RPMI8226 (cell line): ENCODE data around the gene COL1A1.

Experiments used
- DNase-seq: peaks from one replicate; pipeline ENCODE4 v3.0.0-alpha.2; 2015

Gene COL1A1

GRCh38 chr17:50139185-50139783 lies 62.1 kb downstream of the COL1A1 start:
- no peak for DNase-seq

DNA sequence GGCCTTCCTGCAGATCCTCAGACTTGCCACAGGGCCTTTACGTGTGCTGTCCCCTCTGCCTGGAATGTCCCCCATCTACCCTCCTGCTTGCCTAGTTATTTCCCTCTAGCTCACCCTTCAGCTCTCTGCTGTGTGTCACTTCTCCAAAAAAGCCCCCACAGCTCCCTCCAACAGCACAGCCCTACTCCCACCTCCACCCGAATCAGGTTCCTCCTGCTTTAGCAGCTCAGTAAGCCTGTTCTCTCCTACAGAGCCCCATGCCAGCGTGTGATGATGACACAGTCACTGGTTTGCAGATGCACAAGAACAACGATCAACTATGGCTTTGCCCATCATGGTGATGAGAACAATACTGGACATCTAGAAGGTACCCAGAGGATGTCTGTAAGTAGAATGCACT lies 64.4 kb downstream of the COL1A1 start:
- DNase-seq: no peak

- no peak for DNase-seq
Measured at GRCh38 chr17:50136096-50136687, 65.2 kb downstream of the COL1A1 start.

DNA sequence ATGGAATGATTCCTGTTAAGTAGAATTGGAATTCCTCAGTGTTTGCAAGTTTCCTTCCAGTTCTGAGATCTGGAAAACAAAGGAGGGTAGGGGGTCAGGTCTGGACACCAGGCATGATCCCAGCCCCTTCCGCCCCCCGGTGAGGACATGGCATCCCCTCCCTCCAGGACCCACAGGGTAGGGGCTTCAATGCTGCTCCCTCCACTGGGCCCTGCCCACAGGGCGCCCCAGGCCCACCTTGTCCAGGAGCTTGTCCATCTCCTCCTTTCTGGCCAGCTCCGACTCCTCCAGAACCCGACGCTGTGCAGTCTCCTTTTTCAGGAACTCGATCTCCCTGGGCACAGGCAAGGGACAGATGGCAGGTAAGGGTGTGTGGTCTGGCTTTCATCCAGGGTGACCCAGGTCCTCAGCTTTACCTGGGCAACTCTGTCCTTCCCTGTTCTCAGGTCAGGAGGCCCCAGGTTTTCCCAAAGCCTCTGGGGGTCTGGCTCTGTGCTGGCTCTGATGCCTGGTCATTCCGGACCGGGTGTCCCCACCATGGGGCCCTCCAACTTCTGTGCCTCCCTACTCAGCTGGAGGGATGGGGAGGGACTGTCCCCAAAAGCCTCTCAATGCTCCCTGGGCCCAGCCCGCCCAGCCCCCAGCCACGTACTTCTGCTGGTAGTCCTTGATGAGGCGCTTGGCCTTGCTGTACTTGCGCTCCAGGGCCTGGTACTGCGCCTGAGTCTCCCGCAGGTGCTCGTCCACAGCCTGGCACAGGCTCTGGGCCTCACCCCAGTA lies 65.9 kb downstream of the COL1A1 start:
- no peak for DNase-seq

GRCh38 chr17:50134206-50135110 lies 67.0 kb downstream of the COL1A1 start:
- DNase-seq: no peak

- no peak for DNase-seq
Measured at GRCh38 chr17:50133769-50134099, 67.7 kb downstream of the COL1A1 start.
